Inferior parietal cortex (tissue), 1 donor: ENCODE data around the gene RAB9A.

Source experiments
- DNase-seq: peaks from one replicate; pipeline ENCODE4 v3.0.0-alpha.2; 2016; ENCODE audit errors: extremely low spot score

Gene RAB9A

DNA sequence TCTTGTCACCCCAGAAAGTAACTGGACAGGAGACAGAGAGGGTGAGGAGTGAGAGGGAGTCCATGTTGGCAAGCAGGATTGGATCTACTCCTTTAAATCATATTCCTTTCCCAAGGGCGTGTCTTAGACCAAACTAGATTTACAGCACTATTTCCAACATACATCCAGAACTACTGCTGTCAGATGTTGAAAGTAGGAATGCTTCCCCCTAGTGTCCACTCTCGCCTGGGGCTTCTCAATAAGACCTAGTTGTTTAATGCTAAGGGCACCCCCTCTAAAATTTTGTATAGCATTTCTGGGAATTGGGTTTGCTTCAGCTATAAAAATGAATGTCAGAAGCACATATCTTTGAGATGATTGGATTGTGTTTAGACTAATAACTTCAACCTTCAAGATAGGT, 58.9 kb downstream of the RAB9A start:
- peak; percentile 48 for DNase-seq

GRCh38 chrX:13748486-13748885, 59.6 kb downstream of the RAB9A start:
- DNase-seq, result no peak

DNA sequence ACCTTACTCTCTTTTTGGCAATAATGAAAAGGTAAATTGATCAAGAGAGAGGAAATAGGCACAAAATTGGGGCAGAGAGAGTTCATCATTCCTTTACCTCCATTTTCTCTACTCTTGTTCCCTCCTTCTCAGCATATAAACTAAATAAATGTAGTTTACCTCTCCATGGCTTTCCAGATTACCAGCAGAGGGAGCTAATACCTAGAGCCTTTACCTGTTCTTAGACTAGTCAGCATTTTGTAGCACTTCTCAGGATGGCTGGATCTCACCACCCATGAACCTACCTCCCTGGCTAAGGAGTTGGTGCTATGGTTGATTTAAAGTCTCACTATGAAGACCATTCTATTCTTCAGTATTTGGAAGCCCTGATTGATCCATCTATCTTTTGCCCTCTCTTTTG, 61.3 kb downstream of the RAB9A start:
- DNase-seq, result no peak

GRCh38 chrX:13750812-13751211, 61.9 kb downstream of the RAB9A start:
- DNase-seq, result no peak

GRCh38 chrX:13752141-13752540, 63.2 kb downstream of the RAB9A start:
- DNase-seq, result no peak

DNA sequence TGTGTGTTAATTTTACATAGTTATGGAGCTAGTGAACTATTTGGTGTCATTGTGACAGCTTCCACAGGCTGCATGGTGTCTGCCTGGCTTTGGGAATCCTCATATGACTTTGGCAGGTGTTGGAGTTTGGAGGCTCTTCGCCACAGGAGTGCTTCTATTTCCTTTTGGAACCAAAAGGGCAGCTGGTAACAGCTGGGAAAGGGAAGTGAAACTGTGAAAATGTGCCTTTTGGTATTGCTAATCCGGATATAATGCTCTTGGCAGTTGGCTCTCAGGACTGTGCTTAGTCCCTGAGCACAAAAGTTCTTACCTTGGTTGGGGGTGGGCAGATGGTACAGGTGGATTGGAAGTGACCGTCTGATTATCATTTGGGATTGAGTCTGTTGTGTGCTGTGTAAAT, 63.7 kb downstream of the RAB9A start:
- DNase-seq, result no peak

DNA sequence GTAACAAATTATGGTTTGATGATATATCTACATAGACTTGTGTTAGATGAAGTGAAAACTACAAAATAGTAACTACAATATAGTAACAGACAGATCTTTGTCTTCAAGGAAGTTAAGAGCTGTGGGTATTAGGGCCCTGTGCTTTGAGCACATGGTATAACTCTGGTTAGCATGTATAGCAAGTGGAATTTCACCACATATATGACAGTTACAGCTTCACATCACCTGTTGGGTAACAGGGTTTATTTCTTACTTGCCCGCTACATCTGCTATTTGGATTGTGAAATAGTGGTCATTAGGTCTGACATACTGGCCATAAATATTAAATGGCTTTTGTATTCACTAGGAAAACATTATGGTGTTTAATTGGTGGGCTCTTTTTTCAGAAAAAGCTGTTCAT, 65.8 kb downstream of the RAB9A start:
- no peak for DNase-seq

DNA sequence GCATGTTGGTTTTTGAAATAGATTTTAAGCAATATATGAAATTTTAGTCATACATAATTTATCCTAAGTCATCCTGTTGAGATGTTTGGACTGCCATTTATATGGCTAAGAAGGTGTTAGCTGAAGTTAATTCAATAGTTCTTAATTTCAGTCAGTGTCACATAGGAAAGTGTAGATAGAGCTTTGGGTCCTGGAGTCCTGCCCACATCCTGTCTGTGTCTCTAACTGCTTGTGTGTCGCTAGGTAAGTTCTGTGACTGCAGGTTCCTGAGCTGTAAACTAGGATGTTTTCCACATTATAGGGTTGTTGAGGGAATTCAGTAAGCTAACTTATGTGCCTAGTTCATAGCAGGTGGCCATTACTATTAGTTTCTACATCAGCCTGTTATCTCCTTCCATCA, 66.3 kb downstream of the RAB9A start:
- DNase-seq, result no peak

- no peak for DNase-seq
Measured at GRCh38 chrX:13756381-13756780, 67.5 kb downstream of the RAB9A start.

DNA sequence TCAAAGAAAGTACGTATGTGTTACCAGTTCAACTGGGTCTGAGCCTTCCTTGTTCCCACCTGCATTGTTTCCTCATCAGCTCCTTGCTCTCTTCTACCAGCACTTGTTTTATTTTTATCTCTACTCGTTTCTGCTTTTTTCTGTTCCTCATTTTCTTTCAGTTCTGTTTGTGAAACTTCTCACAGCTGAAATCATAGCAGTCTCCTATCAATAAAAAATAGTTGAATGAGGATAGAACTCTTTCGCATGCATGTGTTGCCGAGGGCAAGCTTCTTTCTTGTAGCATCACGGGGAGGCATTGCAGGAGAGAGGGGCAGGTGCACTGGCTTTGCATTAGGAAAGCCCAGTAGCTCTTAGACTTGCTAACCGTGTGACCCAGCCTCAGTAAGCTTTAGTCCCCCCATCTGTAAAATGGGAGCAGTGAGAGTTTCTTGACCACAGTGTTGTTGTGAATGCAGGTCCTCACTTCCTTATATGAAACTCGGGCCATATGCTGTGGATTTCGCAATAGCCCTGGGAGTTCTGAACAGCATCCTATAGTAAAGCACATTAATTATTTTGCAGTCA, 70.3 kb downstream of the RAB9A start:
- DNase-seq, result peak; percentile 1
